Heart left ventricle (tissue), 13 donors: ENCODE results near the gene TMEM43.

Source experiments
- CTCF ChIP-seq, 12 donors: fragments of 200-600 bp; sonication (generic) in 4 of 12; IDR thresholded peaks; one replicate each; pipeline versions ENCODE4 v1.5.0 to v1.8.0; 2018 to 2022; ENCODE audit warnings: antibody characterized with exemption in 12 of 12, mild to moderate bottlenecking in 5 of 12
- POLR2A ChIP-seq, 2 donors: fragments of 450-650 bp; IDR thresholded peaks; one replicate each; pipeline ENCODE4 v1.6.1; 2017; ENCODE audit warnings: antibody characterized with exemption in 2 of 2, mild to moderate bottlenecking in 2 of 2, moderate library complexity in 2 of 2
- donor health status: ischemic (EF 13 %, LVEDD 7.1; RV severe dilation, severe dysfunction).
- donor health status: DM: no; HTN: yes; CAD: no.
- donor health status: DM: no; HTN: no; CAD: no.
- donor health status: ischemic (EF 25% LVEDD 6.9; RV normal size, moderate dysfunction).
- donor health status: ischemic (EF 25% LVEDD 5.7; RV mildly dilated, moderate dysfunction).
- donor health status: ischemic (EF 35%, LVEDD 5.7; RV mildly dilated, moderate dysfunction).
- donor health status: nonischemic (EF 11% LVEDD 7.7; RV severe dilation, severe dysfunction).
- donor health status: DM: yes; HTN: yes; CAD: no.
- donor health status: PGD.
- donor health status: ischemic (EF 29% LVEDD 5.4; RV normal size, mild dysfunction).
- donor health status: nonischemic (EF 23%, LVEDD 6.1; RV moderate dilation, normal function).

- TF ChIP-seq CTCF (IDR thresholded peaks at IDR 0.05) (no peak), POLR2A (IDR thresholded peaks at IDR 0.05) (no peak)
Observed at GRCh38 chr3:14162178-14162577, 37.3 kb downstream of the TMEM43 start.
